NCI-H460 (cell line): ENCODE data around the gene VWA5B1. TPM values are rescaled to one million over a fixed set of nuclear protein-coding genes. Genes with fewer than 3 reads are reported as not detected.
"Not testable (repeated sequence)": the region's sequence is repeated elsewhere in the genome, so short reads cannot be mapped to it uniquely, and the experiment has no call there.

Experiments used
- DNase-seq: peaks from one replicate; pipeline ENCODE4 v3.0.0-alpha.2; 2016; ENCODE audit warnings: low read depth; ENCODE audit errors: extremely low read depth
- total RNA-seq: library from RNA; depleted of rRNA; stranded (reverse); fragments of >200 nt; shearing (Covaris generic); gene quantifications from 2 replicates; pipeline ENCODE4 v1.2.3, GENCODE V29; 2014

VWA5B1 gene
- total RNA-seq, 1 experiment from 2014 or later = not detected

GRCh38 chr1:20280341-20280740 is 10.3 kb upstream of the VWA5B1 start:
- no peak for DNase-seq

- no peak for DNase-seq
These were observed 9.8 kb upstream of the VWA5B1 start for GRCh38 chr1:20280906-20281305.

GRCh38 chr1:20281801-20282200 is 8.9 kb upstream of the VWA5B1 start:
- DNase-seq = no peak

- DNase-seq = no peak
These were observed 8.1 kb upstream of the VWA5B1 start for GRCh38 chr1:20282533-20282932.

- DNase-seq = no peak
These were observed 6.6 kb upstream of the VWA5B1 start for GRCh38 chr1:20284046-20284445.

- DNase-seq = no peak
These were observed 6.0 kb upstream of the VWA5B1 start for GRCh38 chr1:20284625-20285024.

GRCh38 chr1:20285510-20285909 is 5.2 kb upstream of the VWA5B1 start:
- no peak for DNase-seq

- DNase-seq = not testable (repeated sequence)
These were observed 3.0 kb upstream of the VWA5B1 start for GRCh38 chr1:20287696-20288095.

GRCh38 chr1:20291645-20292084 is 990 bp downstream of the VWA5B1 start:
- DNase-seq = no peak

- no peak for DNase-seq
These were observed 8.0 kb downstream of the VWA5B1 start for GRCh38 chr1:20298626-20299025.

- DNase-seq = no peak
These were observed 10.9 kb downstream of the VWA5B1 start for GRCh38 chr1:20301463-20302107.

- DNase-seq = no peak
These were observed 11.4 kb downstream of the VWA5B1 start for GRCh38 chr1:20302108-20302471.

- no peak for DNase-seq
These were observed 16.4 kb downstream of the VWA5B1 start for GRCh38 chr1:20307026-20307425.

GRCh38 chr1:20308569-20308968 is 17.9 kb downstream of the VWA5B1 start:
- no peak for DNase-seq

- DNase-seq = no peak
These were observed 20.6 kb downstream of the VWA5B1 start for GRCh38 chr1:20311289-20311688.

GRCh38 chr1:20312310-20312709 is 21.6 kb downstream of the VWA5B1 start:
- no peak for DNase-seq

- no peak for DNase-seq
These were observed 22.1 kb downstream of the VWA5B1 start for GRCh38 chr1:20312818-20313217.

GRCh38 chr1:20317471-20317870 is 26.8 kb downstream of the VWA5B1 start:
- no peak for DNase-seq

GRCh38 chr1:20318521-20318920 is 27.8 kb downstream of the VWA5B1 start:
- no peak for DNase-seq

- DNase-seq = no peak
These were observed 28.3 kb downstream of the VWA5B1 start for GRCh38 chr1:20318971-20319370.

GRCh38 chr1:20319456-20320220 is 29.0 kb downstream of the VWA5B1 start:
- no peak for DNase-seq

- DNase-seq = no peak
These were observed 30.0 kb downstream of the VWA5B1 start for GRCh38 chr1:20320704-20321103.
